Activated CD8-positive, alpha-beta memory T cell treated with anti-CD3 and anti-CD28 coated beads for 48 hours (primary cell): ENCODE measurements around the gene BMPR2.
"Not testable (repeated sequence)": the region's sequence is repeated elsewhere in the genome, so short reads cannot be mapped to it uniquely, and the experiment has no call there.

Source experiments
- DNase-seq, 3 experiments: peaks; one replicate each; pipeline ENCODE4 v3.0.0-alpha.2; 2020; ENCODE audit warnings: low read depth in 2 of 3, low spot score in 2 of 3

BMPR2 gene

GRCh38 chr2:202378662-202379358 lies 2.7 kb downstream of the BMPR2 start:
- DNase-seq = no peak

DNA sequence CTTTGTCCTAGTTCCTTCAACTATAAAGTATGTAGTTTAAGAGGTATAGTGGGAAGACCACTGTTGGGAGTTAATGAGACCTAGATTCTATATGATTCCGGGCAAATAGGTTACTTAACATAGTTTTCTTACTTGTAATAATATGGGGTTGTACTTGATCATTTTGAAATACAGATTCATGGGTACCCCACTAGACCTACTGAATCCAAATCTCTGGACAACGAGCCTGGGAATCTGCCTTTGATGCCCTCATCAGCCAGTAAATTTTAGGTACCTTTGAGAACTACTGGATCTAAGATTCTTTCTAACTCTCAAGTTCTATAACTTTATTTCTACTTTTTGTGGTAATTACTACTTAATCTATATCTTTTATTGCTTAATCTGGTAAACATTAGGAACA lies 6.6 kb downstream of the BMPR2 start:
- DNase-seq = no peak

DNA sequence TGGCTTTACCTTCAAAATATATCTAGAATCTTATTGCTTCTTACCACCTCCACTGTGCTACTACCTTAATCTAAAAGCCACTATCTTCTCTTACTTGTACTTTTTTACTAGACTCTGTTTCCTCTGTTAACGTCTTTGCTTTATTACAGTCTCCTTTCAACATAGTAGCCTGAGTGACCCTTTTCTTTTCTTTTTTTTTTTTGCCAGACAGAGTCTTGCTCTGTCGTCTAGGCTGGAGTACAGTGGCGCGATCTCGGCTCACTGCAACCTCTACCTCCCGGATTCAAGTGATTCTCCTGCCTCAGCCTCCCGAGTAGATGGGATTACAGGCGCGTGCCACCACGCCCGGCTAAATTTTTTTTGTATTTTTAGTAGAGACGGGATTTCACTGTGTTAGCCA lies 10.4 kb downstream of the BMPR2 start:
- not testable (repeated sequence) for DNase-seq

- no peak for DNase-seq
These were observed 11.6 kb downstream of the BMPR2 start for GRCh38 chr2:202387608-202388342.

DNA sequence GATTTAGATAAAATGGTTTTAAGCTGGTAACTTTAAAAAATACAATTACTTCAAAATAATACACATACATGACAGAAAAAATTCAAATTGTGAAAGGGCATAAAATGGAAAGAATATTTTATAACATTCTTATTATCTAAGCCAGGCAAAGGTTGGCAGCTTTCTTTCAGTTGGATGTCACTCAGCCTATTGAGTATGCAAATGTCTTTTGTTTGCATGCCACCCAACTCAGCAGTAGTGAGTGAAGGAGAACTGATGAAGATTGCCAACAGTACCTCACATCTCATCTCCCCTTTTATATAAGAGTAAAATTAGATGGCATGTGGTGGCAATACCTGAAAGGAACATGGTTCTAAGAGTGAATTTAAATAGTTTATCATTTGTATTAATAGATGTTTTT lies 24.8 kb downstream of the BMPR2 start:
- no peak for DNase-seq

- no peak for DNase-seq
These were observed 29.7 kb downstream of the BMPR2 start for GRCh38 chr2:202405798-202406197.

DNA sequence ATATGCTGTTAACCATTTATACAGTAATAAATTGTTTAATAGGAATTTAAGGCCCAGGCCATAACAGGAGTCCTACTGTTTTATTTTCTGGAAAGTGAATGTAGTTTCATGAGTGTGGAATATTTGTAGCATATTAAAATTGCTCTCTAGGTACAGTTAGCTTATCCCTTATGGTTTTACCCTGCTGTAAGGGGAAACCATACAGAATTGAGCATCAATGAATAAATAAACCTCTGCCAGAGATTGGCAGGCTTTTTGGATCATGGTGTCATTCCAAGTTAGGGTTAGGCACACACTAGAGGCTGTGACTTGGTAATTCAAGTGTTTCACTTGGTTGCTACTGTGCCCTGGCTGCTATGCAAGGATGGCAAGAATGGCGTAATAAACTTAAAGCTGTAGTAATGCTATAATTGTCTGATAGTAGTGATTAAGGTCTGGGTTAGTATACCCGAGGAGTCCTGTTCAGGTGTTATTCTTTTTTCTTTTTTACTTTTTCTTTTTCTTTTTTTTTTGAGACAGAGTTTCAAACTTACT lies 30.4 kb downstream of the BMPR2 start:
- DNase-seq = no peak

- DNase-seq = no peak
These were observed 32.5 kb downstream of the BMPR2 start for GRCh38 chr2:202408546-202409140.

DNA sequence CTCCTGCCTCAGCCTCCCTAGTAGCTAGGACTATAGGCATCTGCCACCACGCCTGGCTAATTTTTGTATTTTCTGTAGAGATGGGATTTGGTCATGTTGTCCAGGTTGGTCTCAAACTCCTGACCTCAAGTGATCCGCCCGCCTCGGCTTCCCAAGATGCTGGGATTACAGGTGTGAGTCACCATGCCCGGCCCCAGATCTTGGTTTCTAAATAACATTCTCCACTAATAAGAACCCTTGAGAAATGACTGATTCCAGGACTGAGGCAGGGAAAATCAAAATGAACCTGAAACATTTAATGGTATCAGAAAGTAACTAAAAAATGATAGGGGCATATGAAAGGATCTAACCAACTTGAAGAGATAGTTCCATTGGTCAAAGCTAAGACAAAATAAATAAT lies 34.0 kb downstream of the BMPR2 start:
- DNase-seq = no peak

GRCh38 chr2:202411097-202411496 lies 35.0 kb downstream of the BMPR2 start:
- DNase-seq = no peak

DNA sequence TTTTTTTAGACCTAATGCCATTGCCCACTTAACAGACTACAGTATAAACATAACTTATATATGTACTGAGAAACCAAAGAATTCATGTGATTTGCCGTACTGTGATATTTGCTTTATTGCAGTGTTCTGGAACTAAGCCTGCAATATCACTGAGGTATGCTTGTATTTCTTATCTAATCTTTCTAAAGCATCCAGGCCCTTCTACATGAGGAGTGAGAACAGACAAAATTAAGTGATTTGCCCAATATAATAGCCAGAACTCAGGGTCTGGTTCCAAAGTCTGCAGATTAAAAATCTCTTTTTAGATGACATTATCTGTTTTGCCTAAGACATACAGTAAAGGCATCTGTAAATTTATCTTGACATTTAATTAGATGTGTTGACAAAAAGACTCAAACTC lies 41.9 kb downstream of the BMPR2 start:
- no peak for DNase-seq

DNA sequence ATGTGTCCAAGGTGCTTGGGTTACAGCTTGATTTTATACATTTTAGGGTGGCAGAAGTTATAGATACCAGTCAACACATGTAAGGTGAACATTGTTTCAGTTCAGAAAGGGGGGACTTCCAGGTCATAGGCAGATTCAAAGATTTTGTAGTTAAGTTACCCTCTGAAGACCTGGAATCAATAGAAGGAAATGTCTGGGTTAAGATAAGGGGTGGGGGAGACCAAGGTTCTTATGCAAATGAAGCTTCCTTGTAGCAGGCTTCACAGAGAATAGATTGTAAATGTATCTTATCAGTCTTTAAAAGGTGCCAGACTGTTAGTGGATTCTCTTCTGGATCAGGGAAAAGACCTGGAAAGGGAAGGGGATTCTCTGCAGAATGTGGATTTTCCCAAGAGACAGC lies 42.4 kb downstream of the BMPR2 start:
- no peak for DNase-seq

DNA sequence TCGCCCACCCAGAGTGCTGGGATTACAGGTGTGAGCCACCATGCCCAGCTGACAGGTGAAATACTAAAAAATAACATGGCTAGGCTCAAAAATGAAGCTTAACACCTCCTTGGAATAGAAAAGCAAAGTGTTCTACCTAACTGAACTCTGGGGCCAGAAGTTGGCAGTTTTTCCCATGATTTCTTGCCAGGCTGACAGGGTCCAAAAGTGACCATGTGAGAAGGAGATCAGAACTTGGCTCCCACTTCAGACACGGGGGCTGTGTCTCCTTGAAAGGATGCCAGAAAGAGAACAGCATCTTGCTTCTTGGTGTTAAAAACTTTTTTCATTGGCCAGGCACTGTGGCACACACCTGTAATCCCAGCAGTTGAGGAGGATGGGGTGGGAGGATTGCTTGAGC lies 47.0 kb downstream of the BMPR2 start:
- no peak for DNase-seq

DNA sequence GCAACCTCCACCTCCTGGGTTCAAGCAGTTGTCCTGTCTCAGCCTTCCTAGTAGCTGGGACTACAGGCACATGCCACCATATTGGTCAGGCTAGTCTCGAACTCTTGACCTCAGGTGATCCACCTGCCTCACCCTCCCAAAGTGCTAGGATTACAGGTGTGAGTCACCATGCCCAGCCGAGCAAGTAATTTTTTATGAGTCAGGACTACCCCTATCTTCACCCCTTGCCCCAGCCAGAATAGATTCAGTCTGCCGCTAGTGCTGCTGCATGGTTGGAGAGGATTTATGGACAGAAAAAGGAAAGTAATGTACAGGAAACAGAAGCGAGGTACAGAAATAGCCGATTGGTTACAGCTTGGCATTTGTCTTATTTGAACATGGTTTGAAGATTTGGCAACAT lies 48.9 kb downstream of the BMPR2 start:
- no peak for DNase-seq

DNA sequence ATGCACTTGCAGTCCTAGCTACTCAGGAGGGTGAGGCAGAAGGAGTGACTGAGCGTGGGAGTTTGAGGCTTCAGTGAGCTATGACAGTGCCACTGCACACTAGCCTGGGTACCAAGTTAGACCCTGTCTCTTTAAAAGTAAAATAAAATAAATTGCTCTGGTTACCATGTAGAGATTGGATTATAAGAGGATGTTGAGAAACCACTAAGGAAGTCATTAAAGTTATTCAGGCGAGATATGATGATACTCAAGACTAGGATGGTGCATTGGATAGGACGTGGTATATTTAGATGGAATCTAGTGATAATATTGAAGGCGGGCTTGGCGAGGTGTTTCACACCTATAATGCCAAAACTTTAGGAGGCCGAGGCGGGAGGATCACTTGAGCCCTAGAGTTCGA lies 50.6 kb downstream of the BMPR2 start:
- DNase-seq = no peak

DNA sequence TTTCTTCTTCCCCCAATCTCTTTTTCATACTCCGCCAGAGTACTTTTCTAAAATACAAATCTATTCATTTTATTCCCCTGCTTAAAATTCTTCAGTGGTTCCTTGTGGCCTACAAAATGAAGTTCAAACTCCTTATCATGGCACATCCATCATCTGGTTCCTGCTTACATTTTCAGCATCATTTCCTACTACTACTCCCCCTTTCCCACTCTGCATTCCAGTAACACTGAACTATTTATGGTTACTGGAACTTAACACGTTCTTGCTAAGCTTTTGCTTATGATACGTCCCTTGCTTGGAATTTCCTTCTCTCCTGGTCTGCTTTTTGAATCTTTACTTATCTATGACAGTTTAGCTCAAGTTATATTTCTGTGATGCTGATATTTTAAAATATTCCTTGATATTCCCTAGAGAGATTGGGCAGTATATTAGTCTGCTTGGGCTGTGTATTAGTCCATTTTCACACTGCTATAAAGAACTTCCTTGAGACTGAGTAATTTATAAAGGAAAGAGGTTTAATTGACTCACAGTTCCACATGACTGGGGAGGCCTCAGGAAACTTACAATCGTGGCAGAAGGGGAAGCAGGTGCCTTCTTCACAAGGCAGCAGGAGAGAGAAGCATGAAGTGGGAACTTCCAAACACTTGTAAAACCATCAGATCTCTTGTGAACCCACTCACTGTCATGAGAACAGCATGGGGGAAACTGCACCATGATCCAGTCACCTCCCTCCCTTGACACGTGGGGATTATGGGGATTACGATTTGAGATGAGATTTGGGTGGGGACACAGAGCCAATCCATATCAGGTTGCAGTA lies 53.2 kb downstream of the BMPR2 start:
- no peak for DNase-seq

DNA sequence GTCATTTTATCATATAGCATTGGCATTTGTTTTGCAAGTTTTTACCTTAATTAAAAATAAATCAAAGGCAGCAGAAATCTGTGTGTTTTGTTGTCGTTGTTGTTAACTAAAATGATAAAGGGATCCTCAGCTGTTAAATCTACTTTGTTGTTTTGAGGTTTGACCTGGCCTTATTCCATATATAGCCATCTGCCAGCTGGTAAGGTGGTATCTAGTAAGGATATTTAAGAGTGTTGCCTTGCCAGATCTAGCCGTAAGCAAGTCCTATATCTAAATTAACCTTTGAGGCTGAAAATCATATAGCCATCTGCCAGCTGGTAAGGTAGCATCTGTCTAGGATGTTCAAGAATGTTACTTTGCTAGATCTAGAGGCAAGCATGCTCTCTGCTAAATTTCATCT lies 56.6 kb downstream of the BMPR2 start:
- DNase-seq = no peak

GRCh38 chr2:202434472-202434871 lies 58.3 kb downstream of the BMPR2 start:
- DNase-seq = no peak

DNA sequence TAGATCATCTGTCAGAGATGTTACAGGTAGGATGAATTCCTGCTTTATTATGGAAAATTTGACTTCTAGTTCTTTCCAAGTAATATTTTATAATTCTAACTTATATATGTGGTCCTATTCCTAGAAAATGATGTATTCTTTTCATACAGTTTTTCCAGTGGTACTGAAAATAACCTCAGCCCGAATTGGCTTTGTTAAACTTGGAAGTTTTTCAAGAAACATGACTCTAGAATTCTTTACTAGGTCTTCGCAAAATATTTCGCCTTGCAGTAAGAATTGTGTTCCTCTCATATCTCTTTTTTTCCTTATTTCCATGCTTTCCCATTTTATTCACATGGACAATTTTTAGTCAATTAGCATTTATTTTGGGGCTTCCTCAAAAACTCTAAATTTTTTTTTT lies 60.5 kb downstream of the BMPR2 start:
- DNase-seq = no peak

DNA sequence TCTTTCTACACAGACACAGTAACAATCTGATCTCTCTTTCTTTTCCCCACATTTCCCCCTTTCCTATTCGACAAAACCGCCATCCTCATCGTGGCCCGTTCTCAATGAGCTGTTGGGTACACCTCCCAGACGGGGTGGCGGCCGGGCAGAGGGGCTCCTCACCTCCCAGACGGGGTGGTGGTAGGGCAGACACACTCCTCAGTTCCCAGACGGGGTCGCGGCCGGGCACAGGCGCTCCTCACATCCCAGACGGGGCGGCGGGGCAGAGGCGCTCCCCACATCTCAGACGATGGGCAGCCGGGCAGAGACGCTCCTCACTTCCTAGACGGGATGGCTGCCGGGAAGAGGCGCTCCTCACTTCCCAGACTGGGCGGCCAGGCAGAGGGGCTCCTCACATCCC lies 64.0 kb downstream of the BMPR2 start:
- not testable (repeated sequence) for DNase-seq

GRCh38 chr2:202442882-202443281 lies 66.8 kb downstream of the BMPR2 start:
- DNase-seq = no peak
